HTR-8/SVneo (cell line): ENCODE data around the gene CC2D2A.
"Not testable (repeated sequence)": the region's sequence is repeated elsewhere in the genome, so short reads cannot be mapped to it uniquely, and the experiment has no call there.

Source experiments
- DNase-seq: peaks from one replicate; pipeline ENCODE4 v3.0.0; 2011; ENCODE audit warnings: low spot score, mixed read lengths; ENCODE audit not compliant: insufficient read length
- FAIRE-seq: peaks from 2 replicates; lab custom pipeline; 2011; peaks lifted over from hg19 to GRCh38; lab: Jason Lieb, UNC

The CC2D2A gene

DNA sequence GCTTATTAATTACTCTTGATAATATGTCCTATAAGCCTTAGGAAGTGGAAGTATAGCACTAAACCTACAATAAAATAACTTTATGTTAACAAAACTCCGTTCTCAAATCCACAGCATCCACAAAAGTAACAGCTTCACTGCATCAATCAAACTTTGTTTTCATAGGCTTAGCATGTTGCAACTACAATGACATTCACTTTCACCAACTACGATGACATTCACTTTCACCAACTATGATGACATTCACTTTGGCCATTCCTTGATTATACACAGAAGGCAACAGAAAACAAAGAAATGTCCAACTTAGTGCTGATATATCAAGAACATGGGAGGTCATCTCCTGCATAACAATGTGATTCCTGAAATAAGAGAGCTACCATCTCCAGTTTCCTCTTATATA lies 141.2 kb downstream of the CC2D2A start:
- DNase-seq (no peak), FAIRE-seq (no peak)

GRCh38 chr4:15612136-15612535 lies 142.5 kb downstream of the CC2D2A start:
- DNase-seq: no peak
- no peak for FAIRE-seq

DNA sequence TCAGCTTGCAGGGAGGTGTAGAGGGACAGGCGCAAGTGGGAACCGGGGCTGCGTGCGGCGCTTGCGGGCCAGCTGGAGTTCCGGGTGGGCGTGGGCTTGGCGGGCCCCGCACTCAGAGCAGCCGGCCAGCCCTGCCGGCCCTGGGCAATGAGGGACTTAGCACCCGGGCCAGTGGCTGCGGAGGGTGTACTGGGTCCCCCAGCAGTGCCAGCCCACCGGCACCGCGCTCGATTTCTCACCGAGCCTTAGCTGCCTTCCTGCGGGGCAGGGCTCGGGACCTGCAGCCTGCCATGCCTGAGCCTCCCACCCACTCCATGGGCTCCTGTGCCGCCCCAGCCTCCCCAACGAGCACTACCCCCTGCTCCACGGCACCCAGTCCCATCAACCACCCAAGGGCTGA lies 145.2 kb downstream of the CC2D2A start:
- FAIRE-seq: not testable (repeated sequence)

GRCh38 chr4:15617407-15617806 lies 147.7 kb downstream of the CC2D2A start:
- not testable (repeated sequence) for FAIRE-seq, DNase-seq

More for the DNA sequence above, 145.2 kb downstream of the CC2D2A start:
- not testable (repeated sequence) for DNase-seq

- DNase-seq (no peak), FAIRE-seq (no peak)
These were observed 167.1 kb downstream of the CC2D2A start for GRCh38 chr4:15636818-15637217.

GRCh38 chr4:15638418-15638817 lies 168.7 kb downstream of the CC2D2A start:
- no peak for FAIRE-seq
- no peak for DNase-seq

DNA sequence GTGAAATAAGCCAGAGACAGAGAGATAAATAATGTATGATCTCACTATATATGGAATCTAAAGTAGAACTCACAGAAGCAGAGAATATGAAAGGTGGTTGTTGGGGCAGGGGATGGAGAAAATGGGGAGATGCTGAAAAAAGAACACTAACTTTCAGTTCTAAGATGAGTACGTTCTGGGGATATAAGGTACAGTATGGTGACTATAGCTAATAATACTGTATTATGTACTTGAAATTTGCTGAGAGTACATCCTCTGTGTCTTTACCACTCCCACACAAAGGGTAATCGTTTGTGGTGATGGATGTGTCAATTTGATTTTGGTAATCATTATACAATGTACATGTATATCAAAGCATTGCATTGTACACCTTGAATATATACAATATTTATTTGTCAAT lies 178.9 kb downstream of the CC2D2A start:
- no peak for DNase-seq
- no peak for FAIRE-seq

DNA sequence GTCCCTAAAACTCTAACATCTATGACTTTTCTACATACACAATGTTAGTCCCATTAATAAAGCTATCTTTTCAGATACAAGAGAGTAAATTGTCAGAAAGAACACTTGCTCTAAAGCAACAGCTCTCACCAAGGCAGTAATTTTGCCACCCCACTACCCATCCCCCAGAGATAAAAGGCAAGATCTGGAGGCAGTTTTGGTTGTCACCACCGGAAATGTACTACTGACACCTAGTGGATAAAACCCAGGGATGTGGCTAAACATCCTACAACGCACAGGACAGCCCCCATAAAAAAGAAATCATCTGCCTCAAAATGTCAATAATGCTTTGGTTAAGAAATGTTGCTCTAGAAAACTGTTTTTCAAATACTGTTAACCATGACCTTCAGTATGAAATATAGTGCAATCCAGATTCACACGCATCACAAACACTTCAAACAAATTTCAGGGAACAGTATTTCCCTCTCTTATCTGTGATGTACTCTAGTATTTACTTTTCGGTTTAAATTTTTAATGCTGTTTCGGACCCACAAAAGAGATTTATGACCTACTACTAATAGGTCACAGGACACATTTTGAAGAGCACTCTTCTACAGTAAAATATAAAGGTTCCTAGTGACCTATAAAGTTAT lies 180.3 kb downstream of the CC2D2A start:
- FAIRE-seq (peak; percentile 46), DNase-seq (peak; percentile 48)
